Spinal cord (tissue), 10 donors: ENCODE data around the gene MECP2. TPM values are rescaled to one million over a fixed set of nuclear protein-coding genes. Genes with fewer than 3 reads are reported as not detected.

Experiments used
- DNase-seq, 6 donors: peaks; one replicate each; pipeline versions ENCODE4 v3.0.0 to v3.0.0-alpha.2; 2013 to 2015; ENCODE audit warnings: low spot score in 6 of 6, low read depth in 4 of 6
- H3K27ac ChIP-seq: one replicate; pipeline ENCODE4 v1.5.1; 2013; ENCODE audit warnings: low read depth, low read length, control low read depth
- H3K27me3 ChIP-seq: one replicate; pipeline ENCODE4 v1.6.1; 2013; ENCODE audit warnings: low read length; ENCODE audit not compliant: control insufficient read depth, insufficient read depth
- H3K36me3 ChIP-seq: one replicate; pipeline ENCODE4 v1.6.1; 2013; ENCODE audit warnings: low read length; ENCODE audit not compliant: control insufficient read depth, insufficient read depth
- H3K4me1 ChIP-seq: one replicate; pipeline ENCODE4 v1.6.1; 2013; ENCODE audit warnings: low read length; ENCODE audit not compliant: control insufficient read depth, insufficient read depth
- H3K4me3 ChIP-seq: one replicate; pipeline ENCODE4 v1.5.1; 2013; ENCODE audit warnings: low read depth, low read length, control low read depth
- H3K9me3 ChIP-seq: one replicate; pipeline ENCODE4 v1.6.1; 2013; ENCODE audit warnings: low read length; ENCODE audit not compliant: control insufficient read depth, insufficient read depth
- WGBS: methylation state at CpG from one replicate; pipeline ENCODE4 v1.1.5; 2013; ENCODE audit warnings: missing lambda C conversion rate; ENCODE audit not compliant: insufficient coverage; 5-methylcytosine and 5-hydroxymethylcytosine counted together
- polyA plus RNA-seq, 2 donors: library from polyadenylated mRNA; unstranded; fragments of 120-200 nt; gene quantifications; one replicate each; pipeline ENCODE4 v1.2.1, GENCODE V29; 2013; ENCODE audit not compliant: insufficient read length in 2 of 2
- total RNA-seq, 2 donors: library from RNA; depleted of rRNA in 1 of 2; stranded (reverse); fragments of 120-200 nt in 1 of 2; fragments of >200 nt in 1 of 2; gene quantifications; one replicate each; pipeline versions ENCODE4 v1.2.3 to v1.2.4, GENCODE V29; 2013 to 2014
- donor health status: healthy.

MECP2 gene
- total and polyA plus RNA-seq, 4 donors, result 30.7 to 43.3 (median 39.7) TPM

DNA sequence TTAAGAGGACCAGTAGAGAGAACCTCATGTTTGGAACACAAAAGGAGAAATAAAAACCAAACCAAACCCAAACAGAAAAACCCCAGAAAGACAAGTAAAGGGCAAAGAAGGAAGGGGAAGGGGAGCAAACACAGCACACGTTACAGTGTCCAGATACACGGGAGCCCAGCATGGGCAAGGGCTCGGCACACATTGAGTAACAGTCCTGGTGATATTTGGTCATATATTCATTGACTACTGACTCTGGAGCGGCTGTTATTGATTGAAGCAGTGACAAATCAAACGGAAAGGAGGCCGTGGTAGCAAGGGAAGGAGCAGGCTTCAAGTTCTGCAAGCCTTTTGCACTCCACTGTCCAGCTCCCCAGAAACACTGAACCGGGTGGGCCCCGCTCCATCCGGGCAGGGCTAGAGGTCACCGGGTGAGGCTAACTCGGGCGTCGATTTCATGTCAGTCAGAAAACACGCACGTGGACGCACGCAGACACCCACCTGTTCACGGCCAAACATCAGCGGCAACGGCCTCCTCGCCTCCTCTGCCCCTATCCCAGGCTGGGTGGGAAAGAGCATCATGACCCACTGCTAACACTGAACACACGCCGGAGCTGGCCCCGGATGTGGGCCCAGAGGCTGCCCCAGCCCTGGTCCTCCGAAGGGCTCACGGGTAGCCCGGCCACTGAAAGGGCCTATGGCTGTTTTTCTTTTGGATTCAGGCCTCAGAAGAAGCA lies 74.1 kb downstream of the MECP2 start:
- H3K36me3 ChIP-seq, result peaks cover 39% of the 10 kb centered on the region
- no peak overlapping the region for H3K27ac ChIP-seq
- H3K27me3 ChIP-seq, result peaks cover 2% of the 10 kb centered on the region
- H3K4me1 ChIP-seq, result peaks cover 46% of the 10 kb centered on the region
- 79% methylated on average over 27 of the region's 27 CpGs for WGBS
- H3K9me3 ChIP-seq, result no peaks in the 10 kb centered on the region
- no peak for DNase-seq
- no peak overlapping the region for H3K4me3 ChIP-seq

DNA sequence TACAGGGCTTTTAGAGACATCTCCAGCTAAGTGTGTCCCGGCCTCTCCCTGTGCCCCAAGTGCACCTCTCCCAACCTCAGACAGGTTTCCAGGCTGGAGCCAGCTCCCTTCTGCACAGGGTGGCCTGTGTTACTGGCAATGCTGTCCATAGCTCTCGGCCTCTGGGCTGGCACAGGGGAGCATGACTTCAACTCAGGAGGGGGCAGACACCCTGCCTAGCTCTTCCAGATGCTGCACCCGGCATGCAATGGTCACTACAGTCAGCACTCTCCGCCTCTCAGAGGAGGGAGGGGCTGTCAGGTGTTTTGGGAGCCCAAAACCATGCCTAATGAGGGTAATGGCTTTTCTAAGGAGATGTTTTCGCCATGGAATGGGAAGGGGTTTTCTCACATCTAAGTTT lies 75.4 kb downstream of the MECP2 start:
- H3K27me3 ChIP-seq, result peaks cover 2% of the 10 kb centered on the region
- WGBS, result 63% methylated on average over 3 of the region's 5 CpGs

GRCh38 chrX:154021131-154021611 lies 76.3 kb downstream of the MECP2 start:
- Histone ChIP-seq H3K4me3 (no peak overlapping the region), H3K4me1 (peaks cover 55% of the 10 kb centered on the region), H3K9me3 (no peaks in the 10 kb centered on the region), H3K36me3 (peaks cover 44% of the 10 kb centered on the region), H3K27ac (peak overlapping the region; percentile 19), H3K27me3 (peaks cover under 1% of the 10 kb centered on the region)
- DNase-seq, result no peak
- WGBS, result 73% methylated on average over 10 of the region's 11 CpGs

More for the DNA sequence above, 75.4 kb downstream of the MECP2 start:
- H3K4me1 ChIP-seq, result peaks cover 54% of the 10 kb centered on the region
- peaks cover 44% of the 10 kb centered on the region for H3K36me3 ChIP-seq
- DNase-seq, result no peak
- H3K4me3 ChIP-seq, result no peak overlapping the region
- H3K9me3 ChIP-seq, result no peaks in the 10 kb centered on the region
- H3K27ac ChIP-seq, result no peak overlapping the region

- H3K36me3 ChIP-seq, result peaks cover 46% of the 10 kb centered on the region
- WGBS, result 64% methylated on average over 9 of the region's 9 CpGs
- H3K27ac ChIP-seq, result peak overlapping the region; percentile 68
- peaks cover 59% of the 10 kb centered on the region for H3K4me1 ChIP-seq
- DNase-seq, result no peak
- H3K9me3 ChIP-seq, result no peaks in the 10 kb centered on the region
- peak overlapping the region; percentile 32 for H3K4me3 ChIP-seq
- no peaks in the 10 kb centered on the region for H3K27me3 ChIP-seq
Measured at GRCh38 chrX:154020536-154021115, 76.9 kb downstream of the MECP2 start.

GRCh38 chrX:154019633-154020528 lies 77.6 kb downstream of the MECP2 start, which contains the start of gene IRAK1:
Gene IRAK1, minus strand, starts transcription at chrX:154019902. Its CDS starts 90 bp downstream, at chrX:154019812.
- Histone ChIP-seq H3K4me1 (peaks cover 59% of the 10 kb centered on the region), H3K27ac (peak within 1 kb of the TSS; percentile 68), H3K4me3 (peak within 1 kb of the TSS; percentile 35), H3K27me3 (no peaks in the 10 kb centered on the region), H3K9me3 (no peaks in the 10 kb centered on the region), H3K36me3 (peaks cover 49% of the 10 kb centered on the region)
- WGBS, result 24% methylated on average over 98 of the region's 99 CpGs
- peak in 3 of 6 donors; percentile 25 to 73 (median 61) for DNase-seq

- peak overlapping the region; percentile 35 for H3K4me3 ChIP-seq
- H3K4me1 ChIP-seq, result peaks cover 59% of the 10 kb centered on the region
- 37% methylated on average over 45 of the region's 45 CpGs for WGBS
- peaks cover 54% of the 10 kb centered on the region for H3K36me3 ChIP-seq
- H3K9me3 ChIP-seq, result no peaks in the 10 kb centered on the region
- H3K27ac ChIP-seq, result peak overlapping the region; percentile 19
- H3K27me3 ChIP-seq, result no peaks in the 10 kb centered on the region
- DNase-seq, result no peak
Measured at GRCh38 chrX:154019061-154019621, 78.4 kb downstream of the MECP2 start.

- H3K27ac ChIP-seq, result peak overlapping the region; percentile 19
- H3K4me1 ChIP-seq, result peaks cover 62% of the 10 kb centered on the region
- H3K27me3 ChIP-seq, result no peaks in the 10 kb centered on the region
- peaks cover 55% of the 10 kb centered on the region for H3K36me3 ChIP-seq
- H3K4me3 ChIP-seq, result peak overlapping the region; percentile 35
- 78% methylated on average over 10 of the region's 15 CpGs for WGBS
- DNase-seq, result no peak
- H3K9me3 ChIP-seq, result no peaks in the 10 kb centered on the region
Measured at GRCh38 chrX:154018518-154019060, 78.9 kb downstream of the MECP2 start.

GRCh38 chrX:154017766-154018517 lies 79.6 kb downstream of the MECP2 start:
- Histone ChIP-seq H3K4me1 (peaks cover 63% of the 10 kb centered on the region), H3K36me3 (peaks cover 60% of the 10 kb centered on the region), H3K9me3 (peaks cover 2% of the 10 kb centered on the region), H3K27ac (no peak overlapping the region), H3K27me3 (no peaks in the 10 kb centered on the region), H3K4me3 (no peak overlapping the region)
- DNase-seq, result no peak
- WGBS, result 84% methylated on average over 21 of the region's 26 CpGs
